Measurements from ENCODE around the gene TAF11L12.
"Not testable (repeated sequence)": the region's sequence is repeated elsewhere in the genome, so short reads cannot be mapped to it uniquely, and the experiment has no call there.

The TAF11L12 gene

DNA sequence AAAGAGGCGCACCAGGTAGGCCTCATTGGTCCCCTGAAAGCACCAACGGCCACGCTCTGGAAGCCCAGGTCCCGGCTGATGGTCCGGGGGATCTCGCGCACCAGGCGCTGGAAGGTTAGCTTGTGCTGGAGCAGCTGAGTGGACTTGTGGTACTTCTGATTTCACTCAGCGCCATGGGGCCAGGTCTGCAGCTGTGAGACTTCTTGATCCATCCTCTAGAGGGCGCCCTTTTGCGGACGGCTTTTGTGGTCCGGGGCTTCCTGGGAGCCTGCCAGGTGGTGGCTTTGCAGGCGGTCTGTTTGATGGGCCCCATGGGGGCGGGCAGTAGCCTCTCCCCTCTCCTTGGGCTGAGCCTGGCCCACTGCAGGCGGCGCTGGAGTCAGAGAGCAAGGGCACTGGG, 10.4 kb downstream of the TAF11L12 start:
- DNase-seq (ENCODE audit: low read depth, low spot score): no peak
- in situ Hi-C loops (cut with HindIII; ENCODE audit: low sequenced_read_pairs): no loop called here
- no peak overlapping the region for H3K4me3 ChIP-seq (ENCODE audit: low read depth, low read length)
- TF ChIP-seq, protein P1, sequence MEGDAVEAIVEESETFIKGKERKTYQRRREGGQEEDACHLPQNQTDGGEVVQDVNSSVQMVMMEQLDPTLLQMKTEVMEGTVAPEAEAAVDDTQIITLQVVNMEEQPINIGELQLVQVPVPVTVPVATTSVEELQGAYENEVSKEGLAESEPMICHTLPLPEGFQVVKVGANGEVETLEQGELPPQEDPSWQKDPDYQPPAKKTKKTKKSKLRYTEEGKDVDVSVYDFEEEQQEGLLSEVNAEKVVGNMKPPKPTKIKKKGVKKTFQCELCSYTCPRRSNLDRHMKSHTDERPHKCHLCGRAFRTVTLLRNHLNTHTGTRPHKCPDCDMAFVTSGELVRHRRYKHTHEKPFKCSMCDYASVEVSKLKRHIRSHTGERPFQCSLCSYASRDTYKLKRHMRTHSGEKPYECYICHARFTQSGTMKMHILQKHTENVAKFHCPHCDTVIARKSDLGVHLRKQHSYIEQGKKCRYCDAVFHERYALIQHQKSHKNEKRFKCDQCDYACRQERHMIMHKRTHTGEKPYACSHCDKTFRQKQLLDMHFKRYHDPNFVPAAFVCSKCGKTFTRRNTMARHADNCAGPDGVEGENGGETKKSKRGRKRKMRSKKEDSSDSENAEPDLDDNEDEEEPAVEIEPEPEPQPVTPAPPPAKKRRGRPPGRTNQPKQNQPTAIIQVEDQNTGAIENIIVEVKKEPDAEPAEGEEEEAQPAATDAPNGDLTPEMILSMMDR (IDR thresholded peaks at IDR 0.05; ENCODE audit: low read depth, low read length): peak; percentile 5

DNA sequence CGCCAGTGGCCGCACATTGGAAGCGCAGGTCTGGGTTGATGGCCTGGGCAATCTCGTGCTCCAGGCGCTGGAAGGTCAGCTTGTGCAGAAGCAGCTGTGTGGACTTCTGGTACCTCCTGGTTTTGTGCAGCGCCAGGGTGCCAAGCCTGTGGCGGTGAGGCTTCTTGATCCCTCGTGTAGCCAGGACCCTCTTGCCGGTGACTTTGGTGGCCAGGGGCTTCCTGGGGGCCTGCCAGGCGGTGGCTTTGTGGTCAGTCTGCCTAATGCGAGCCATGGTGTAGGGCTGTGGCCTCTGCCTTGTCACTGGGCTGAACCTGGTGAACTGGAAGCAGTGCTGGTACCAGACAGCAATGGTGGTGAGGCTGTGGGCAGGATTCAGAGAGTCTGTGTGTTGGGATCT, 15.5 kb downstream of the TAF11L12 start:
- no peak for DNase-seq (ENCODE audit: low read depth, low spot score)
- in situ Hi-C loops (cut with HindIII; ENCODE audit: low sequenced_read_pairs): no loop called here
- TF ChIP-seq, protein P1 (IDR thresholded peaks at IDR 0.05; ENCODE audit: low read depth, low read length): no peak
- H3K4me3 ChIP-seq (ENCODE audit: low read depth, low read length): no peak overlapping the region

DNA sequence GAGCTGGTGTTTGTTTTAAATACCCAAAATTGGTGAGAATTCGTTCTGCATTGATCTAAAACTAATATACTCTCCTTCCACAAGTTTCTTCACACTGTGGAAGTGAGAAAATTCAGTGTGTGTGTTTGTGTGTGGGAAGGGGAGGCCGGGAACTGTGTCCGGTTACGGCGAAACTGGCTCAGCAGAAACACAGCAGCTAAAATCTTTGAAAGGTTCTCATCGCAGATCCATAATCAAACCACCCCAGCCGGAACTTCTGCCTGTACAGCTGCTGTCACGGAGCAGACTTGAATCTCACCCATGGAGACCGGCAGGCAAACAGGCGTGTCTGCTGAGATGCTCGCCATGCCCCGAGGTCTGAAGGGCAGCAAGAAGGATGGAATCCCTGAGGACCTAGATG, 21.6 kb downstream of the TAF11L12 start, which contains the start of gene TAF11L13:
Gene TAF11L13 (plus strand): TSS at position 301 of the 400 bp plus-strand sequence.
- in situ Hi-C loops (cut with HindIII; ENCODE audit: low sequenced_read_pairs): not testable (repeated sequence)

DNA sequence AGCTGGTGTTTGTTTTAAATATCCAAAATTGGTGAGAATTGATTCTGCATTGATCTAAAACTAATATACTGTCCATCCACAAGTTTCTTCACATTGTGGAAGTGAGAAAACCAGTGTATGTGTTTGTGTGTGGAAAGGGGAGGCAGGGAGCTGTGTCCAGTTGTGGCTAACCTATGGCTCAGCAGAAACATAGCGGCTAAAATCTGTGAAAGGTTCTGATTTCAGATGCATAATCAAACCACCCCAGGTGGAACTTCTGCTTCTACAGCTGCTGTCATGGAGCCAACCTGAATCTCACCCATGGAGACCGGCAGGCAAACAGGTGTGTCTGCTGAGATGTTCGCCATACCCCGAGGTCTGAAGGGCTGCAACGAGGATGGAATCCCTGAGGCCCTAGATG, 24.0 kb downstream of the TAF11L12 start, which contains the start of gene TAF11L14:
Gene TAF11L14 (plus strand): TSS at position 301 of the 400 bp plus-strand sequence.
- H3K4me3 ChIP-seq (ENCODE audit: low read depth, low read length): no peak within 1 kb of the TSS
- no peak for DNase-seq (ENCODE audit: low read depth, low spot score)
- in situ Hi-C loops (cut with HindIII; ENCODE audit: low sequenced_read_pairs): no loop called here
- TF ChIP-seq, protein P1 (IDR thresholded peaks at IDR 0.05; ENCODE audit: low read depth, low read length): no peak

More for the DNA sequence above, 21.6 kb downstream of the TAF11L12 start, which contains the start of gene TAF11L13:
- not testable (repeated sequence) for DNase-seq (ENCODE audit: low read depth, low spot score); H3K4me3 ChIP-seq (ENCODE audit: low read depth, low read length)

DNA sequence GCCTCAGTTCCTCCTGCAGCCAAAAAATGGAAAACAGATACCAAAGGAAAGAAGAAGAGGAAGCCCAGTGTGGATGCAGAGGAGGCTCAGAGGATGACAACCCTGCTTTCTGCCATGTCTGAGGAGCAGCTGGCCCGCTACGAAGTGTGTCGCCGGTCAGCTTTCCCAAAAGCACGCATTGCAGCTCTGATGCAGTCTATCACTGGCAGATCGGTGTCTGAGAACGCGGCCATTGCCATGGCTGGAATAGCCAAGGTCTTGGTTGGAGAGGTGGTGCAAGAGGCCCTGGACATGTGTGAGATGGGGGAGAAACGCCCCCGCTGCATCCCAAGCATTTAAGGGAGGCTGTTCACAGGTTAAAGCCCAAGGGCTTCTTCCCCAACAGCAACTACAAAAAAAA, 39.0 kb downstream of the TAF11L12 start:
- DNase-seq (ENCODE audit: low read depth, low spot score); in situ Hi-C loops (cut with HindIII; ENCODE audit: low sequenced_read_pairs); H3K4me3 ChIP-seq (ENCODE audit: low read depth, low read length): not testable (repeated sequence)

DNA sequence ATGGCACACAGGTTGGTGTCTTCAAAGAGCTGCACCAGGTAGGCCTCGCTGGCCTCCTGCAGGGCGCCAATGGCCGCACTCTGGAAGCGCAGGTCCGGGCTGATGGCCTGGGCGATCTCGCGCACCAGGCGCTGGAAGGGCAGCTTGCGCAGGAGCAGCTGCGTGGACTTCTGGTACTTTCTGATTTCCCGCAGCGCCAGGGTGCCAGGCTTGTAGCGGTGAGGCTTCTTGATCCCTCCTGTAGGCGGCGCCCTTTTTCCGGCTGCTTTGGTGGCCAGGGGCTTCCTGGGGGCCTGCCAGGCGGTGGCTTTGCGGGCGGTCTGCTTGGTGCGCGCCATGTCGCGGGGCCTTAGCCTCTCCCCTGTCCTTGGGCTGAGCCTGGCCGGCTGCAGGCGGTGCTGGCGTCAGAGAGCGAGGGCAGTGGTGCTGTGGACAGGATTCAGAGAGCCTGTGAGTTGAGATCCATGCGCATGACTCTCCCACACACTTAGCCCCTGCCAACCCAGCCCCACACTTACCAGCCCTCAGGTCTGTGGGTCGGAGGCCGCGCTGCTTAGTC, 45.1 kb downstream of the TAF11L12 start:
- DNase-seq (ENCODE audit: low read depth, low spot score); in situ Hi-C loops (cut with HindIII; ENCODE audit: low sequenced_read_pairs); H3K4me3 ChIP-seq (ENCODE audit: low read depth, low read length): not testable (repeated sequence)

DNA sequence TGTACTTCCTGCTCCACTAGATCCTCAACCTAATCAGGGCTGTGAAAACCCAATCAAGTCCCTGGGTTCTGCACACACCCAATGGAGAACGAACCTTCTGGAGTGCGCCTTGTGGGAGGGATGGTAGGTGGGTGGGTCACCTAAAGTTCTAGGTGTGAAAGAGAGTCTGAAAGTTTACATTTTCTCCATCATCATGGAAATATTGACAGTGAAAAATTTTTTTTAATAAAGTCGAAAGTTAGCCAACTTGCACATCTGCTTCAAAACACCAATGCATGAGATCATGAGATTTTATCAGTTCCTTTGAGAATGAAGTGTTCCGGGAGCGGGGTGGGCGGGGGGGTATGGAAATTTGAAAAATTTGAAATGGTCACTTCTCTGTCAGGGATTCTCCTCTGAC, 45.7 kb downstream of the TAF11L12 start:
- in situ Hi-C loops (cut with HindIII; ENCODE audit: low sequenced_read_pairs): no loop called here
- no peak for DNase-seq (ENCODE audit: low read depth, low spot score)
- no peak overlapping the region for H3K4me3 ChIP-seq (ENCODE audit: low read depth, low read length)
- TF ChIP-seq, protein P1 (IDR thresholded peaks at IDR 0.05; ENCODE audit: low read depth, low read length): no peak

Data from astrocyte of the spinal cord (primary cell).